Gastrocnemius medialis (tissue), 4 donors: Measurements from ENCODE around the gene CIAO3.

ENCODE experiments used
- CTCF ChIP-seq, 5 experiments: fragments of 450-650 bp in 3 of 5; fragments of 200-600 bp in 2 of 5; sonication (generic) in 2 of 5; IDR thresholded peaks in 4 of 5; conservative IDR thresholded peaks in 1 of 5; 1 replicate in 4 of 5; 2 replicates in 1 of 5; pipeline ENCODE4 v1.5.1; 2016 to 2019; ENCODE audit warnings: antibody characterized with exemption in 5 of 5, mild to moderate bottlenecking in 3 of 5, moderate library complexity in 3 of 5
- POLR2A ChIP-seq, 2 donors: fragments of 450-650 bp; IDR thresholded peaks; one replicate each; pipeline ENCODE4 v1.6.1; 2017; ENCODE audit warnings: antibody characterized with exemption in 2 of 2, mild to moderate bottlenecking in 2 of 2, moderate library complexity in 2 of 2

GRCh38 chr16:706189-707061, 34.4 kb downstream of the CIAO3 start:
- TF ChIP-seq CTCF (IDR thresholded peaks at IDR 0.05 in 4 of 5, conservative IDR thresholded peaks at IDR 0.05 in 1 of 5) (no peak), POLR2A (IDR thresholded peaks at IDR 0.05) (no peak)
